ENCODE data around the gene GAD1. TPM values are rescaled to one million over a fixed set of nuclear protein-coding genes. Genes with fewer than 3 reads are reported as not detected.

The GAD1 gene
- total RNA-seq, 4 donors from 2014 or later = 1.2 TPM; not detected in 3

- peak overlapping the region in 1 of 4 donors; percentile 42 for H3K4me3 ChIP-seq
- no peak overlapping the region for H3K27ac ChIP-seq
- no peak for DNase-seq (ENCODE audit: low spot score in 2 of 2)
- 3% methylated on average over 19 of the region's 19 CpGs for WGBS, 2 donors
- peaks cover 0 to 68% (median 46%) of the 10 kb centered on the region in 4 donors for H3K4me1 ChIP-seq
- peaks cover 6 to 75% of the 10 kb centered on the region in 2 donors for H3K27me3 ChIP-seq
- no peaks in the 10 kb centered on the region for H3K9me3 ChIP-seq
- H3K36me3 ChIP-seq = no peaks in the 10 kb centered on the region
- TF ChIP-seq CTCF (IDR thresholded peaks at IDR 0.05) (no peak), POLR2A (IDR thresholded peaks at IDR 0.05) (no peak), EP300 (IDR thresholded peaks at IDR 0.05) (no peak)
These were observed 1.4 kb upstream of the GAD1 start for GRCh38 chr2:170815311-170815710.

GRCh38 chr2:170815746-170816503 lies 762 bp upstream of the GAD1 start:
- DNase-seq (ENCODE audit: low spot score in 2 of 2) = peak in 1 of 2 donors; percentile 53
- 1 to 4% methylated on average over 37 to 51 of the region's 52 CpGs for WGBS, 2 donors
- Histone ChIP-seq H3K9me3 (no peaks in the 10 kb centered on the region), H3K27ac (no peak overlapping the region), H3K4me1 (peaks cover 0 to 74% (median 51%) of the 10 kb centered on the region in 4 donors), H3K4me3 (peak overlapping the region in 3 of 4 donors; percentile 36 to 42 (median 41)), H3K36me3 (no peaks in the 10 kb centered on the region), H3K27me3 (peaks cover 6 to 81% of the 10 kb centered on the region in 2 donors)
- TF ChIP-seq EP300 (IDR thresholded peaks at IDR 0.05) = no peak
- peak; percentile 55 to 84 (median 75) for TF ChIP-seq CTCF (IDR thresholded peaks at IDR 0.05)

GRCh38 chr2:170817093-170818035 lies 677 bp downstream of the GAD1 start:
- TF ChIP-seq POLR2A (IDR thresholded peaks at IDR 0.05) (no peak), CTCF (IDR thresholded peaks at IDR 0.05) (no peak), EP300 (IDR thresholded peaks at IDR 0.05) (no peak)
- 0 to 1% methylated on average over 46 to 59 of the region's 69 CpGs for WGBS, 2 donors
- DNase-seq (ENCODE audit: low spot score in 2 of 2) = no peak
- no peaks in the 10 kb centered on the region for H3K9me3 ChIP-seq
- no peaks in the 10 kb centered on the region for H3K36me3 ChIP-seq
- H3K4me3 ChIP-seq = peak overlapping the region; percentile 13 to 42 (median 38)
- peaks cover 8 to 96% of the 10 kb centered on the region in 2 donors for H3K27me3 ChIP-seq
- H3K4me1 ChIP-seq = peaks cover 0 to 88% (median 65%) of the 10 kb centered on the region in 4 donors
- no peak overlapping the region for H3K27ac ChIP-seq

GRCh38 chr2:170818036-170818751 lies 1.5 kb downstream of the GAD1 start:
- peaks cover 8 to 100% of the 10 kb centered on the region in 2 donors for H3K27me3 ChIP-seq
- WGBS, 2 donors = 2 to 3% methylated on average over 41 to 56 of the region's 60 CpGs
- no peak for DNase-seq (ENCODE audit: low spot score in 2 of 2)
- TF ChIP-seq EP300 (IDR thresholded peaks at IDR 0.05) (no peak), CTCF (IDR thresholded peaks at IDR 0.05) (no peak), POLR2A (IDR thresholded peaks at IDR 0.05) (no peak)
- no peak overlapping the region for H3K27ac ChIP-seq
- H3K4me3 ChIP-seq = peak overlapping the region in 3 of 4 donors; percentile 15 to 42 (median 41)
- H3K36me3 ChIP-seq = no peaks in the 10 kb centered on the region
- H3K4me1 ChIP-seq = peaks cover 0 to 88% (median 69%) of the 10 kb centered on the region in 4 donors
- no peaks in the 10 kb centered on the region for H3K9me3 ChIP-seq

Data from tibial nerve (tissue), 4 donors.